Natural killer cell (primary cell): ENCODE results near the gene ADA. TPM values are rescaled to one million over a fixed set of nuclear protein-coding genes. Genes with fewer than 3 reads are reported as not detected.

ENCODE experiments used
- ATAC-seq, 3 donors: fragments of 150-1000 bp in 2 of 3; fragments of 200-7000 bp in 1 of 3; cut with Tn5 transposase; 1 replicate in 1 of 3; 2 replicates in 2 of 3; pipeline ENCODE4 v1.10.0; 2021; ENCODE audit warnings: mild to moderate bottlenecking in 2 of 3, moderate library complexity in 2 of 3
- DNase-seq, 2 donors: peaks; one replicate each; pipeline versions ENCODE4 v3.0.0 to v3.0.0-alpha.2; 2013 to 2021; ENCODE audit warnings: mixed read lengths in 1 of 2
- H3K27ac ChIP-seq: one replicate; pipeline ENCODE4 v1.5.1; 2013; ENCODE audit warnings: mild to moderate bottlenecking, low read length
- H3K27me3 ChIP-seq: one replicate; pipeline ENCODE4 v1.6.1; 2013; ENCODE audit warnings: low read length; ENCODE audit not compliant: control insufficient read depth, insufficient read depth
- H3K36me3 ChIP-seq: one replicate; pipeline ENCODE4 v1.6.1; 2013; ENCODE audit warnings: low read length; ENCODE audit not compliant: control insufficient read depth, insufficient read depth
- H3K4me1 ChIP-seq: one replicate; pipeline ENCODE4 v1.6.1; 2013; ENCODE audit warnings: low read length; ENCODE audit not compliant: control insufficient read depth, insufficient read depth
- H3K4me3 ChIP-seq: one replicate; pipeline ENCODE4 v1.5.1; 2013; ENCODE audit warnings: low read length
- H3K9me3 ChIP-seq: one replicate; pipeline ENCODE4 v1.6.1; 2013; ENCODE audit warnings: low read length; ENCODE audit not compliant: control insufficient read depth, insufficient read depth
- H3K27ac Mint-ChIP-seq, 2 donors: one replicate each; pipeline ENCODE4 v1.8.0; 2022; ENCODE audit warnings: mild to moderate bottlenecking in 2 of 2, mixed read lengths in 2 of 2, moderate library complexity in 1 of 2
- H3K27me3 Mint-ChIP-seq, 2 donors: one replicate each; pipeline ENCODE4 v1.8.0; 2022; ENCODE audit warnings: low read depth in 2 of 2, mixed read lengths in 2 of 2
- H3K36me3 Mint-ChIP-seq: one replicate; pipeline ENCODE4 v1.8.0; 2022; ENCODE audit warnings: mixed read lengths
- H3K4me1 Mint-ChIP-seq, 2 donors: one replicate each; pipeline ENCODE4 v1.8.0; 2022; ENCODE audit warnings: mixed read lengths in 2 of 2
- H3K4me3 Mint-ChIP-seq: one replicate; pipeline ENCODE4 v1.8.0; 2022; ENCODE audit warnings: mild to moderate bottlenecking, moderate library complexity, mixed read lengths
- H3K9me3 Mint-ChIP-seq, 2 donors: one replicate each; pipeline ENCODE4 v1.8.0; 2022; ENCODE audit warnings: mixed read lengths in 2 of 2
- CTCF ChIP-seq: fragments of 200-600 bp; IDR thresholded peaks from one replicate; pipeline ENCODE4 v1.8.0; 2022; ENCODE audit warnings: antibody characterized with exemption
- WGBS: methylation state at CpG from one replicate; pipeline ENCODE4 v1.1.7; 2013; ENCODE audit warnings: missing lambda C conversion rate; ENCODE audit not compliant: insufficient coverage; 5-methylcytosine and 5-hydroxymethylcytosine counted together
- intact Hi-C: fragments of 100-400 bp; cut with micrococcal nuclease; formaldehyde crosslinking; loops from one replicate; pipeline ENCODE4 v1.14.2; 2022
- total RNA-seq, 4 donors: library from RNA; stranded (reverse); fragments of 120-200 nt in 1 of 4; gene quantifications; one replicate each; pipeline versions ENCODE4 v1.2.3 to v1.2.4, GENCODE V29; 2013 to 2022

The ADA gene
- total RNA-seq, 3 donors from 2014 or later (not counting 1 experiment from before 2014, with no cell fraction given): 71.7 to 94.2 (median 73.9) TPM

GRCh38 chr20:44581515-44581914 is 70.0 kb downstream of the ADA start:
- intact Hi-C loops: no loop called here
- DNase-seq: no peak
- Mint-ChIP-seq H3K4me1 (peaks cover 47 to 48% of the 10 kb centered on the region in 2 donors), H3K27ac (peak overlapping the region in 1 of 2 donors; percentile 72), H3K9me3 (no peaks in the 10 kb centered on the region), H3K27me3 (no peaks in the 10 kb centered on the region), H3K36me3 (no peaks in the 10 kb centered on the region), H3K4me3 (no peak overlapping the region)
- Histone ChIP-seq H3K9me3 (no peaks in the 10 kb centered on the region), H3K4me1 (peaks cover 35% of the 10 kb centered on the region), H3K36me3 (no peaks in the 10 kb centered on the region), H3K27me3 (no peaks in the 10 kb centered on the region), H3K27ac (peak overlapping the region; percentile 71), H3K4me3 (no peak overlapping the region)
- 71% methylated on average over 1 of the region's 1 CpG for WGBS
- TF ChIP-seq CTCF: no peak
- no peak for ATAC-seq

- Mint-ChIP-seq H3K9me3 (no peaks in the 10 kb centered on the region), H3K36me3 (no peaks in the 10 kb centered on the region), H3K27ac (peak overlapping the region; percentile 56 to 72), H3K4me3 (peak overlapping the region; percentile 17), H3K4me1 (peaks cover 52 to 54% of the 10 kb centered on the region in 2 donors), H3K27me3 (no peaks in the 10 kb centered on the region)
- ATAC-seq (no peak), DNase-seq (no peak)
- Histone ChIP-seq H3K9me3 (no peaks in the 10 kb centered on the region), H3K36me3 (no peaks in the 10 kb centered on the region), H3K27me3 (no peaks in the 10 kb centered on the region), H3K27ac (peak overlapping the region; percentile 8), H3K4me1 (peaks cover 36% of the 10 kb centered on the region), H3K4me3 (no peak overlapping the region)
- WGBS: 68% methylated on average over 8 of the region's 9 CpGs
- intact Hi-C loops: no loop called here
- TF ChIP-seq CTCF: no peak
Observed at GRCh38 chr20:44580581-44581268, 70.8 kb downstream of the ADA start.

GRCh38 chr20:44579313-44580081 is 72.0 kb downstream of the ADA start:
- H3K4me3 Mint-ChIP-seq: no peak overlapping the region
- Histone ChIP-seq H3K36me3 (no peaks in the 10 kb centered on the region), H3K9me3 (no peaks in the 10 kb centered on the region), H3K4me3 (no peak overlapping the region), H3K4me1 (peaks cover 36% of the 10 kb centered on the region), H3K27me3 (no peaks in the 10 kb centered on the region), H3K27ac (peak overlapping the region; percentile 46)
- ATAC-seq (peak in 1 of 3 donors; percentile 51), DNase-seq (no peak)
- H3K9me3 Mint-ChIP-seq: no peaks in the 10 kb centered on the region
- TF ChIP-seq CTCF: no peak
- intact Hi-C loops: loop anchor here (5.0 kb wide), 1 partner anchor 57 kb away; the partner anchor contains the start of gene SERINC3
- peak overlapping the region; percentile 56 to 72 for H3K27ac Mint-ChIP-seq
- WGBS: 73% methylated on average over 7 of the region's 8 CpGs
- H3K4me1 Mint-ChIP-seq: peaks cover 50 to 54% of the 10 kb centered on the region in 2 donors
- H3K27me3 Mint-ChIP-seq: no peaks in the 10 kb centered on the region
- H3K36me3 Mint-ChIP-seq: no peaks in the 10 kb centered on the region
